GM18498 (cell line): ENCODE data around the gene CMSS1.
"Not testable (repeated sequence)": the region's sequence is repeated elsewhere in the genome, so short reads cannot be mapped to it uniquely, and the experiment has no call there.

Source experiments
- ATAC-seq: cut with Tn5 transposase; IDR thresholded peaks from one replicate; pipeline ENCODE4 v1.9.1; 2021; ENCODE audit warnings: mild to moderate bottlenecking, moderate library complexity; ENCODE audit not compliant: unreplicated experiment

Gene CMSS1

GRCh38 chr3:100075196-100075595 is 257.5 kb downstream of the CMSS1 start:
- ATAC-seq: no peak

DNA sequence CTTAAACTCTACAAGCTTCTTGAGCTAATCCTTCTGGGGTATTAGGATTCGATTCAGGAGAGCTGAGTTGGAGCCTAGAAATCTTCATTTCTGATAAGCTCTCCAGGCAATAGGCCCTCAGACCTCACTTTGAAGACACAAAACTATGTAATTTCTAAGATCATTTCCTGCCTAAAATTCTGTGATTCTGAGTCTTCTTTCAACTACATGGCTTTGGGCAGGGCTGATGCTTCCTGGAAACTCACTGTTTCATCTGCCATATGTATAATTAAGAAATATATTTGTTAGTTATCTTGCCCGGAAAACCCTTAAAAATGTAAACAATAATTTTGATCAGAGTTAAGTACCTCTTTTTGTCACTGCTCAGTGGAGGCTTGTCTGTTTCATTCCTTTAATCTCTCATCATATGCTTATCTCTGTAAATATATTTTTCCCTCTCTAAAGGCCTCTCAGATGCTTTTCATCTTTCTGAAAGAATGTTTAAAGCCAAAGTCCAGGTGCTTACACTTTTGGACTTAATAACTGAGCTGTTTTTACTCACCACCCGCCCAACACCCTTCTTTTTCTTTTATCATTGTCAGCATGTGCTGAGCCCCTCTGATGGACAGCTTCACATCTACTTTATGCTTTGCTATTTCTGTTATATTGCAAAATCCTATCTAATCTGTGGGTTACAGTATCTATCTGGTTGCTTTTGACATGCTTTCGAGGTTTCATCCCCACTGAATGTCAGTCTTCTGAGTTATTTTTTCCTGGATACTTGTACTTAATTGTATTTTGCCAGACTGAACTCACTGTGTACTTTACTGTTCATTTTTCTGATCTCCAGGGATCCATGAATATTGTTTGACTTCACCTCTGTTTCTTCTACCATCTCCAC is 258.4 kb downstream of the CMSS1 start:
- no peak for ATAC-seq

- no peak for ATAC-seq
Measured at GRCh38 chr3:100076731-100077529, 259.3 kb downstream of the CMSS1 start.

- no peak for ATAC-seq
Measured at GRCh38 chr3:100079328-100079727, 261.7 kb downstream of the CMSS1 start.

DNA sequence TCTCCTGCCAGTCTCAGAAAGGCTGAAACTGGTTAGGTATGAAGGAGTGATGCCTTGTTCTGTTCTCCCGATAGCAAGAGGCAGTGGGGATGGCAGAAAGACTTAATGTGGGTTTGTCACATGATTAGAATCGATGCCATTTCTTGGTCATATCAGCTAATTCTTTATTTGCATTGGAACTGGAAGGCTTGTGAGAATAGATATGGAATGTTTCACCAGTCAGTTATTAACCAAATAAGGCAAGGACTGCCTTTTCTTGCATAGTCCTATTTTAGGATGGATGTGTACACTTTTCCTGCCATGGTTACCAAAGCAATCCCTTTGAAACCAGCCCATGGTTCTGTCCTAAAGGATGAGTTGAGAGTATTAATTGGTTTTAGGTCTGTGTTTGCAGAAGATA is 262.9 kb downstream of the CMSS1 start:
- ATAC-seq: no peak

DNA sequence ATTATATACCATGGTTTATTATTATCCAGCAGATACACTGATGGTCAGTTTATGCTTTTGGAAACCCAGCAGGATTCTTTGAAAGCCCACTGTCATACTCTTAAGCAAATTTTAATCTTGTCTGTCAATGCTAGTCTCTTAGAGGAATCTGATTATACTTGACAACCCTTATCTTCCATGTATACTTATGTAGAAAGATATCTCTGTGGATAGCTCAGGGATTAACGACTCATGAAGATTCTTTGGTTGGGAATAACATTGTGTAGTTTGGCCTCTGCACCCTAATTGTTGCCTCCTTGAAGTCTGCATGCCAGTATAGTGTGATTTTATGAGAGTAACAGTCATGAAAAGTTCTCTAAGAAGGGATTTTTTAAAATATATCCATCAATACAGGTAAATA is 263.6 kb downstream of the CMSS1 start:
- no peak for ATAC-seq

- no peak for ATAC-seq
Measured at GRCh38 chr3:100081986-100082692, 264.5 kb downstream of the CMSS1 start.

- no peak for ATAC-seq
Measured at GRCh38 chr3:100082714-100083113, 265.1 kb downstream of the CMSS1 start.

DNA sequence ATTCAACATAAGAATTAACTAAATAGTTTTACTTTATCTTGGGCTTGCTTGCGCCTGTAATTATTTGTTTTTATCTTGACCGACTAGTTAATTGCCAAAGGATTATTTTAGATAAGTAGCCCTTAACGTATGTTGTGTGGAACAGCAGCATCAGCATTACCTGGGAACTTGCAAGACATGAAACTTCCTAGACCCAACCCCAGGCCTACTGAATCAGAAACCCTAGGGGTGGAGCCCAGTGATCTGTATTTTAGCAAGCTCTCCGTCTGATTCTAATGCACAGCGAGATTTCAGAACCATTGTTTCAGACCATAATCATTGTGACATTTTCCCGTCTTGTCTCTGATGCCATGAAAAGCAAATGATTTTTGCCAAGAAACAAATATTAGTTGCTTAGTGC is 265.5 kb downstream of the CMSS1 start:
- no peak for ATAC-seq

DNA sequence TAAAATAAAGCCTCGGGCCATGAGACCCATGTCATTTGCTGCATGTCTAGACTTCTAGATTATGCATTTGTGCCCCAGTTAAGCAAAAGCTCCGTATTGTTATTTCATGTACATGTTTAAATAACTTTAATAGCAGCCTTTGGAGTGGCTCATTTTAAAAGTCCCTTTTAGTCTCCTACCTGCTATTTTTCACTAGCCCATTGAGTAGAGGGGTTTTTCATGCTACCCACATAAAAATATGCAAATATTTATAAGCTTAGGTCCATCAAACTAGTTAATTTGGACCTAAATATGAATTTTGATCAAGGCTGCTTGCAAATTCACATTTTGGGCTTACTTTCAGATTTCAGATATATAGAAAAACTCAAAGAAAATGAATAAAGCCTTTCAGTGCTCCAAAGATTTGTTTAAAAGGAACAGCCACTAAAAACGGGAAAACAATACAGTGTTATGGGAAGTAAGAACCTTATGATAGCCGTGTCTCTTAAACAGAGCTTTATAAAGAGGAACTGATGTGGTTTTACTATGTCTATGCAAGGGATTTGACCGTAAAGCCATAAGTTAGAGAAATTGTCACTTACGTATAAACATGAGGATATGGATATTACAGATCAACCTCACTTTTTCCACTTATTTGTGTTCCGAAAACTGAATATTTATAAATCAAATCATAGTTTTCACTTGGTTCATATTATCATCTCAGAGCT is 266.6 kb downstream of the CMSS1 start:
- ATAC-seq: no peak

DNA sequence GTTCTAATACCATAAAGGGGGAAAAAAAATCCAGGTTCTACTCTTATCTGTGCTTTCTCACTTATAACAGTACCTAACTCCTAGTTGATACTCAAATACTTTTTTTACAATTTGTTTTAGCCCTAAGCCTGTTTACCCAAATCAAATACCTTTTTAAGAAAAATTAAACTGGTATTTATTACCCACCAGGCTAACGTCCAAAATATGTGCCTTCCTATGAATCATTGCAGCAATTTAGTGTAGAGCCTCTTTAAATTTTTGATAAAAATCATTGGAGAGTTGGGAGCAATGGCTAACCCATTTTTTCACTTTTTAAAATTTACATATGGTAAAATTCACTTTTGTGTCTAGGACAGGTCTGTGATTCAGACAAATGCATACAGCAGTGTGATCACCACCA is 268.7 kb downstream of the CMSS1 start:
- ATAC-seq: no peak

DNA sequence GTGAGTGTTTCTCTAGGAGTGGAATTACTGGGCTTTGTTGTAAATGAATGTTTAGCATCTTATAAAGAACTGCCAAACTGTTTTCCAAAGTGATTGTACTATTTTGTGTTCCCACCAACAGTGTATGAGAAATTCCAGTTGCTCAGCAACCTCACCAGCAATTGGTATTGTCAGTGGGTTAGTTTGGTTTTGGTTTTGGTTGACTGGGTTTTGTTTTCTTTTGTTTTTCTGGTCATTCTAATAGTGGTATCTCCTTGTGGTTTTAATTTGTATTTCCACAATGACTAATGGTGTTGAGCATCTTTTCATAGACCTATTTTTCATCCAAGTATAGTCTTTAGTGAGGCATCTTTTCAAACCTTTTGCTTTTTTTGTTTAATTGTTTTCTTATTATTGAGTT is 269.5 kb downstream of the CMSS1 start:
- peak; percentile 93 for ATAC-seq

DNA sequence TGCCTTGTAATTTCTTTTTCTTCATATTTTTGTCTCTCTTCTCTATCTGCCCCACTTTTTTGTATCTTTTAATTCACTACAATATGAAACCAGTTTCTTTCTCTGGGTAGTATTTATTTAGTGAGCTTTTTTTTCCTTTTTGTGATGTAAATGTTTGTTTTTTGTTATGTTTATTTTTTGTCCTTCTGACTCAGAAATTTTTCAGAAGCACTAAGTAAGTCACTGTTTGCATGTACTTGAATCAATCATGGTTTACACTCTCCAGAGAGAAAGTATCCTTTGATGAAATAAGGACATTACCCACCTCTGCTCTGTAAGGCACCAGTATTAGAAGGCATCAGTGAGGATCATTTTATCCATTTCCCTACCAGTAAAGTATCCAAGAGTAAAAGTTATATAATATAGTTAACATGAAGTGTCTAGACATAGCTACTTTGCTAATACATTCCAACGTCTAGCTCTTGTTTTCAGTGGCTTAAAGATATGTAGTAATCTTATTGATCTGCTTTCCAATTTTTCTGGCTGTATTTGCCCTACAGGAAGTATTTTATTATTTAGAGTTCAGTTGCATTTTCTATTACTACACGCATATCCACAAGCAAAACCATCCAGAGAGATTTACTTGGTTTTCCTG is 271.2 kb downstream of the CMSS1 start:
- ATAC-seq: no peak

DNA sequence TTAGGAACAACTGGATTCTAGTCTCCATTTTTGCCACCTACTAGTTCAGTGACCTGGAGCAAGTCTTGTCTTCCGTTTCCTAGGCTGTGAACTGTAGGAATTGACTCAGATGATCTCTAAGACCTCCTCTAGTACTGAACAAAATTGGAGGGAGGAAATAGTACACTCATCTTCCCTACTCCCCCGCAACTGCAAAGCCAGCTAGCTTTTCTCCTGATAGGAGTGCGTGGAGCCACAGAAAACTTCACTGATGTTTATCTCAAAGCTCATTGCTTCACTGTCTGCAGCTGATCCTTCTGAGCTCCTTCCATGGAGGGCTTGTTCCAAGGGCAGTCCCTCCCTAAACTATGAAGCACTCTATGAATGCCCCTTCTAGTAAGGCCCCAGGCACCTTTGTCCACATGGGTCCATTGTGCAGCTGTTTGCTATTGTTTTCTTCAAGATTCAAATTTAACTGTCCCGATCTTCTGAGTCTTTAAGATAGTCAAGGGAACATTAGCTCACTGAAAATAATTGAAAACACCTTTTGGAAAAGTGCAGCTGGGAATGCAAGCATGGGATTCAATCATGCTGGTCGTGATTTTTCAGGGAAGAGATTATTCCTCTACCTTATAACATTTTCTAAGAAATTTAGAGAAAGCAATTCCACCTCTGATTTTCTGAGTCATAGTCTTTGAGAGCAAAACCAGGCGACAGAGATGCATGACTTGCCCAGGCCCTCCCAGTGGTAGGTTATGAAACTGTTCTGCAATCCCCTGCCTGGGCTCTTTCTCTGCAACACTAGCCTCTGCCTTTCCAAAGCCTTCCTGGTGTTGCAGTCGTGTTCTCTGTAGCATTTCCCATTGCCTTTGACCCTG is 272.4 kb downstream of the CMSS1 start:
- ATAC-seq: peak; percentile 77

DNA sequence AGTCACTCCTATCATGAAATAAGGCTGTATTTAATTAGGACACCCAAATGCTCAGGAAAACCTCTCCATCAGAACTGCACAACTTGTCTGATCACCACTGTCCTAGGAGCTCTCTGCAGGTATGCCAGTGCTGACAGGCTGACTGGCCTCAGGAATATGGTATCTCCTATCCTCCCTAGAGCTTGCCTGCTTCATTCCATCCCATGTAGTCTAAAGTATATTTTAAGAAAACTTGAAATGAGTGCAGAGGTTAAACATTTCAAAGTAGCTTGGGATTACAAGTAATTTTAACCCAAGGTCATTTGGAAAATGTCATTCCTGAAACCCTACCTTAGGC is 273.0 kb downstream of the CMSS1 start:
- peak; percentile 2 for ATAC-seq

DNA sequence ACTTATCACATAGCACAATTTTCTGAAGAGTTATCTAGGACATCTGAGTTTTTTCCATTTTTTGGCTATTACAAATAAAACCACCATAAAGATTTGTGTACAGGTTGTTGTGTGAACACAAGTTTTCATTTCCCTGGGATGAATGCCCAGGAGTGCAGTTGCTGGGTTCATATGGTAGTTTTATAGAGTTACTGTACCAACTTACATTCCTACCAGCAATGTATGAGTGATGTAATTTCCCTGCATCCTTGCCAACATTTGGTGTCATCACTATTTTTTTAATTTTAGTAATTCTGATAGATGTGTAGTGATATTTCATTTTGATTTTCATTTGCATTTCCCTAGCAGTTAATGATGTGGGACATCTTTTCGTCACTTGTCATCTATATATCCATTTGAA is 276.2 kb downstream of the CMSS1 start:
- ATAC-seq: no peak

DNA sequence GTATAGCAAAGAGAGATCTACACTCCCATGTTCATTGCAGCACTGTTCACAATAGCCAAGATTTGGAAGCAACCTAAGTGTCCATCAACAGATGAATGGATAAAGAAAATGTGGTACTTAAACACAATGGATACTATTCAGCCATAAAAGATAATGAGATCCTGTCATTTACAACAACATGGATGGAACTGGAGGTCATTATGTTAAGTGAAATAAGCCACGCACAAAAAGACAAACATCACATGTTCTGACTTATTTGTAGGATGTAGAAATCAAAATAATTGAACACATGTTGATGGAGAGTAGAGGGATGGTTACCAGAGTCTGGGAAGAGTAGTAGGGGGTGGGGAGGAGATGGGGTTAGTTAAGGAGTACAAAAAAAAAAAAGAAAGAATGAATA is 278.6 kb downstream of the CMSS1 start:
- ATAC-seq: not testable (repeated sequence)

- no peak for ATAC-seq
Measured at GRCh38 chr3:100096866-100097265, 279.2 kb downstream of the CMSS1 start.

- no peak for ATAC-seq
Measured at GRCh38 chr3:100097919-100098783, 280.5 kb downstream of the CMSS1 start.
